Gastrocnemius medialis (tissue), 4 donors: ENCODE measurements around the gene GAS7. TPM values are rescaled to one million over a fixed set of nuclear protein-coding genes. Genes with fewer than 3 reads are reported as not detected.

Source experiments
- ATAC-seq, 2 donors: fragments of 150-250 bp; one replicate each; pipeline ENCODE4 v1.9.1; 2016
- DNase-seq, 2 donors: peaks; one replicate each; pipeline ENCODE4 v3.0.0-alpha.2; 2019
- H3K27ac ChIP-seq, 4 donors: fragments of 200-600 bp; sonication (generic); 1 replicate in 1 of 4; 2 replicates in 3 of 4; pipeline ENCODE4 v1.5.1; 2016 to 2018; ENCODE audit warnings: mild to moderate bottlenecking in 2 of 4, moderate library complexity in 1 of 4
- H3K27me3 ChIP-seq, 3 donors: fragments of 200-600 bp; sonication (generic) in 2 of 3; 1 replicate in 1 of 3; 2 replicates in 2 of 3; pipeline versions ENCODE4 v1.5.1 to v1.6.0; 2016 to 2019; ENCODE audit warnings: mild to moderate bottlenecking in 1 of 3, moderate library complexity in 1 of 3
- H3K36me3 ChIP-seq, 2 donors: fragments of 200-600 bp; sonication (generic) in 1 of 2; one replicate each; pipeline ENCODE4 v1.5.1; 2017 to 2018
- H3K4me1 ChIP-seq, 2 donors: fragments of 200-600 bp; sonication (generic) in 1 of 2; one replicate each; pipeline ENCODE4 v1.5.1; 2016 to 2017; ENCODE audit warnings: mild to moderate bottlenecking in 2 of 2
- H3K4me3 ChIP-seq, 4 donors: fragments of 200-600 bp; sonication (generic) in 3 of 4; 1 replicate in 1 of 4; 2 replicates in 3 of 4; pipeline ENCODE4 v1.5.1; 2016 to 2019; ENCODE audit warnings: mild to moderate bottlenecking in 2 of 4
- H3K9me3 ChIP-seq, 3 donors: fragments of 200-600 bp; sonication (generic) in 2 of 3; 1 replicate in 1 of 3; 2 replicates in 2 of 3; pipeline ENCODE4 v1.5.1; 2016 to 2019
- POLR2A ChIP-seq, 2 donors: fragments of 450-650 bp; IDR thresholded peaks; one replicate each; pipeline ENCODE4 v1.6.1; 2017; ENCODE audit warnings: antibody characterized with exemption in 2 of 2, mild to moderate bottlenecking in 2 of 2, moderate library complexity in 2 of 2
- in situ Hi-C, 4 donors: fragments of 200-750 bp; cut with MboI; loops; one replicate each; pipeline versions ENCODE4 v1.15.0 to v1.8.0; 2017; ENCODE audit warnings: low sequenced_read_pairs in 4 of 4
- intact Hi-C: fragments of 100-400 bp; cut with DNase I; formaldehyde crosslinking; loops from one replicate; pipeline ENCODE4 v1.15.1; 2023; ENCODE audit warnings: low total_unique reads
- total RNA-seq, 4 donors: library from RNA; depleted of rRNA; stranded (reverse); fragments of >200 nt; gene quantifications; one replicate each; pipeline versions ENCODE4 v1.1.0 to v1.2.3, GENCODE V29; 2016
- TF ChIP-seq, protein P1 (sequence below), 5 experiments: fragments of 450-650 bp in 3 of 5; fragments of 200-600 bp in 2 of 5; sonication (generic) in 2 of 5; IDR thresholded peaks in 4 of 5; conservative IDR thresholded peaks in 1 of 5; 1 replicate in 4 of 5; 2 replicates in 1 of 5; pipeline ENCODE4 v1.5.1; 2016 to 2019; ENCODE audit warnings: antibody characterized with exemption in 5 of 5, mild to moderate bottlenecking in 3 of 5, moderate library complexity in 3 of 5

Gene GAS7
- total RNA-seq, 4 donors from 2014 or later, result 5.8 to 7.1 (median 6.1) TPM

DNA sequence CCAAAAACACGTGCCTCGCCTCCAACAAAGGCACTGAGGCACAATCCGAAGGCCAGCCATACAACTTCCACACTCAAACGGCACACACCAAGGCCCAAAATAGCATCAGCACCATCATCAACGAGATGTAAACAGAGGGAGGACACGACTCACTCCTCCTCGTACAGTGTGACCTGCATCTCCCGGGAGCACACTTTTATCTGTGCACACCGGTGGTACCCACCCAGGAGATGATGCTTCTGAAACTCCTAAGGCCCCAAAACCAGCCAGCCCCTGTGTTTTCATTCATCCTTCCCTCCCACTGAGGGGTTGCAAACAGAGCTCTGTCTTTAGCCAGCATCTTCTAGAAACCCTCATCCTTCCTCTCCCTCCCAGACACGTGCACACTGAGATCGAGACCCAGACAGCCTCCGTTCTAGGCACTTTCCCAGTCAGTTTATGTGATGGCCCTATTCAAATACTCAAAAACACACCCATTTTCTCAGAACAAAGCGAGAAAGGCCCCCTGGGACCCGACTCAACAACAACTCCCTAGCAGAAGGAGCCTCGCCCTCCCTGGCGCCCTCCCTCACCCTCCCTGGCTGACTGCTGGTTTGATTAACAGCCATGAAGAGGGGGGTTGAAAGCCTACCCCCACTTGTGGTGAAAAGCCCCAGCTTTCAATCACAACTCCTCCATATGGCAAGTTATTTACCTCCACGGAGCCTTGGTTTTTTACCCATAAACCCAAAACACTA, 76.3 kb downstream of the GAS7 start:
- Histone ChIP-seq H3K36me3 (no peaks in the 10 kb centered on the region), H3K27ac (no peak overlapping the region), H3K4me1 (peaks cover 6 to 7% of the 10 kb centered on the region in 2 donors), H3K4me3 (no peak overlapping the region), H3K27me3 (no peaks in the 10 kb centered on the region), H3K9me3 (no peaks in the 10 kb centered on the region)
- in situ Hi-C loops (no loop called here), intact Hi-C loops (loop anchor here (10.0 kb wide), 1 partner anchor 147 kb away; no protein-coding TSS in a partner anchor)
- TF ChIP-seq, protein P1, sequence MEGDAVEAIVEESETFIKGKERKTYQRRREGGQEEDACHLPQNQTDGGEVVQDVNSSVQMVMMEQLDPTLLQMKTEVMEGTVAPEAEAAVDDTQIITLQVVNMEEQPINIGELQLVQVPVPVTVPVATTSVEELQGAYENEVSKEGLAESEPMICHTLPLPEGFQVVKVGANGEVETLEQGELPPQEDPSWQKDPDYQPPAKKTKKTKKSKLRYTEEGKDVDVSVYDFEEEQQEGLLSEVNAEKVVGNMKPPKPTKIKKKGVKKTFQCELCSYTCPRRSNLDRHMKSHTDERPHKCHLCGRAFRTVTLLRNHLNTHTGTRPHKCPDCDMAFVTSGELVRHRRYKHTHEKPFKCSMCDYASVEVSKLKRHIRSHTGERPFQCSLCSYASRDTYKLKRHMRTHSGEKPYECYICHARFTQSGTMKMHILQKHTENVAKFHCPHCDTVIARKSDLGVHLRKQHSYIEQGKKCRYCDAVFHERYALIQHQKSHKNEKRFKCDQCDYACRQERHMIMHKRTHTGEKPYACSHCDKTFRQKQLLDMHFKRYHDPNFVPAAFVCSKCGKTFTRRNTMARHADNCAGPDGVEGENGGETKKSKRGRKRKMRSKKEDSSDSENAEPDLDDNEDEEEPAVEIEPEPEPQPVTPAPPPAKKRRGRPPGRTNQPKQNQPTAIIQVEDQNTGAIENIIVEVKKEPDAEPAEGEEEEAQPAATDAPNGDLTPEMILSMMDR (IDR thresholded peaks at IDR 0.05 in 4 of 5, conservative IDR thresholded peaks at IDR 0.05 in 1 of 5), result no peak
- no peak for TF ChIP-seq POLR2A (IDR thresholded peaks at IDR 0.05)
- DNase-seq, result no peak
- ATAC-seq, result no peak

DNA sequence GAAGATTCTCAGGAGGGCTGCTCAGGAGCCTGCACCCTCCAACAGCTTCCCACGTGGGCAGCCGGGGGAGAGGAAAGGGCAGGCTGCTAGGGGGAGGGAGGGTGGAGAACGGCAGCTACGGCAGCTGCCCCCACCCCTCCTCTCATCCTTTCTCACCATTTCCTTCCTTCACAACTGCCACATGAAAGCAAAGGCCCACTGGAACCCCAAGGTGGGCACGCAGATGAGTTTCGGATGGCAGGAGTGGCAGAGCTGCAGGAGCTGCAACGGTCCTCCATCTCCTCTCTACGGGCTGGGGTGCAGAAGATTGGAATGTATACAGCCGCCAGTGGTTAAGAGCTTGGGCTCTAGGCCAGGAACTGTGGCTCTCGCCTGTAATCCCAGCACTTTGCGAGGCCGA, 77.7 kb downstream of the GAS7 start:
- ATAC-seq, result no peak
- H3K27ac ChIP-seq, result peak overlapping the region in 1 of 4 donors; percentile 44
- intact Hi-C loops, result loop anchor here (10.0 kb wide), 1 partner anchor 146 kb away; no protein-coding TSS in a partner anchor

DNA sequence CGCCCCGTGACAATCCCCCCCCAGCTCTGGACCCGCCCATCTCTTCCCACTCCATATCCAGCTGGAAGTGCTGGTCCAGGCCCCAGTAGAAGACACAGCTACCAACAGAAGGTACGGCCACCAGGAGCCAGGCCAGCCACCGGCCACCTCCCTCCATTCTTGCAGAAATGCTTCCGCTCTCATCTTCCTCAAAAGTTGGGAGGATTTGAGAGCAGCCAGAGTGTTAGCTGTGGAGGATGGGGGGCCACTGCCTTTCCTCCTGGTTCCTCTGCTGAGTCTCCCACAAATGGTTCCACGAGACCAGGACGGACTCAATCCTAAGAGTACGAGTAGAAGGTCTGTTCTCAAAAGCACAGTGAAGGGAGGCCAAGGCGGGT, 78.3 kb downstream of the GAS7 start:
- in situ Hi-C loops, result no loop called here
- Histone ChIP-seq H3K4me1 (peaks cover 6 to 10% of the 10 kb centered on the region in 2 donors), H3K9me3 (no peaks in the 10 kb centered on the region), H3K27me3 (no peaks in the 10 kb centered on the region), H3K27ac (peak overlapping the region in 3 of 4 donors; percentile 12 to 44 (median 16)), H3K36me3 (no peaks in the 10 kb centered on the region), H3K4me3 (no peak overlapping the region)
- TF ChIP-seq POLR2A (IDR thresholded peaks at IDR 0.05), result no peak
- TF ChIP-seq, protein P1 (IDR thresholded peaks at IDR 0.05 in 4 of 5, conservative IDR thresholded peaks at IDR 0.05 in 1 of 5), result no peak
- intact Hi-C loops, result loop anchor here (10.0 kb wide), 1 partner anchor 145 kb away; no protein-coding TSS in a partner anchor
- no peak for ATAC-seq
- DNase-seq, result no peak

More for the DNA sequence above, 77.7 kb downstream of the GAS7 start:
- no peaks in the 10 kb centered on the region for H3K27me3 ChIP-seq
- no peaks in the 10 kb centered on the region for H3K9me3 ChIP-seq
- H3K36me3 ChIP-seq, result no peaks in the 10 kb centered on the region
- in situ Hi-C loops, result no loop called here
- no peak for DNase-seq
- peaks cover 6 to 7% of the 10 kb centered on the region in 2 donors for H3K4me1 ChIP-seq
- no peak overlapping the region for H3K4me3 ChIP-seq
- TF ChIP-seq POLR2A (IDR thresholded peaks at IDR 0.05), result no peak

GRCh38 chr17:10119203-10120108, 79.0 kb downstream of the GAS7 start:
- in situ Hi-C loops, result loop anchor here in 1 of 4 donors (10.0 kb wide), 1 partner anchor 55 kb away; no protein-coding TSS in a partner anchor
- H3K27ac ChIP-seq, result peak overlapping the region in 3 of 4 donors; percentile 12 to 44 (median 16)

More at GRCh38 chr17:10119203-10120108, 79.0 kb downstream of the GAS7 start:
- Histone ChIP-seq H3K9me3 (no peaks in the 10 kb centered on the region), H3K4me3 (no peak overlapping the region), H3K36me3 (no peaks in the 10 kb centered on the region), H3K4me1 (peaks cover 6 to 10% of the 10 kb centered on the region in 2 donors), H3K27me3 (no peaks in the 10 kb centered on the region)
- TF ChIP-seq, protein P1 (IDR thresholded peaks at IDR 0.05 in 4 of 5, conservative IDR thresholded peaks at IDR 0.05 in 1 of 5), result no peak
- TF ChIP-seq POLR2A (IDR thresholded peaks at IDR 0.05), result no peak
- intact Hi-C loops, result loop anchor here (10.0 kb wide), 1 partner anchor 145 kb away; no protein-coding TSS in a partner anchor
- no peak for ATAC-seq
- DNase-seq, result peak in 1 of 2 donors; percentile 40
